Cardiac muscle cell (in vitro differentiated cells and primary cell): ENCODE measurements around the gene ALS2CL. TPM values are rescaled to one million over a fixed set of nuclear protein-coding genes. Genes with fewer than 3 reads are reported as not detected.

ENCODE experiments used
- DNase-seq, 2 donors: peaks; one replicate each; pipeline versions ENCODE4 v3.0.0 to v3.0.0-alpha.2; 2010 to 2017; ENCODE audit warnings: low read depth in 1 of 2, low spot score in 1 of 2
- H3K27ac ChIP-seq: fragments of 200-600 bp; sonication (generic); 2 replicates; pipeline ENCODE4 v1.5.1; 2016
- H3K27me3 ChIP-seq: fragments of 200-600 bp; sonication (generic); 2 replicates; pipeline ENCODE4 v1.6.0; 2016; ENCODE audit warnings: control low read depth
- H3K36me3 ChIP-seq: fragments of 200-600 bp; sonication (generic); 2 replicates; pipeline ENCODE4 v1.5.1; 2016; ENCODE audit warnings: control low read depth
- H3K4me1 ChIP-seq: fragments of 200-600 bp; sonication (generic); 2 replicates; pipeline ENCODE4 v1.8.1; 2017; ENCODE audit warnings: low read depth, mild to moderate bottlenecking, mixed run types
- H3K4me3 ChIP-seq: fragments of 200-600 bp; sonication (generic); 2 replicates; pipeline ENCODE4 v1.5.1; 2016; ENCODE audit warnings: mild to moderate bottlenecking
- H3K9me3 ChIP-seq: fragments of 200-600 bp; sonication (generic); 2 replicates; pipeline ENCODE4 v1.5.1; 2017; ENCODE audit warnings: low read depth, mild to moderate bottlenecking, control low read depth
- CTCF ChIP-seq: IDR thresholded peaks from 2 replicates; pipeline ENCODE4 v1.5.1; 2012; ENCODE audit warnings: low read depth, mild to moderate bottlenecking, low read length
- polyA plus RNA-seq: library from polyadenylated mRNA; unstranded; fragments of >200 nt; fragmentation: Nextera tagmentation; extraction: Ambion mirVana; gene quantifications from 2 replicates; pipeline ENCODE4 v1.2.1, GENCODE V29; 2016
- total RNA-seq: library from RNA; depleted of rRNA; stranded (reverse); fragments of >200 nt; gene quantifications from 2 replicates; pipeline ENCODE4 v1.2.3, GENCODE V29; 2016

The ALS2CL gene
- total and polyA plus RNA-seq, 2 experiments from 2014 or later = 2.2 to 11.4 TPM

- no peak overlapping the region for H3K4me3 ChIP-seq
- no peaks in the 10 kb centered on the region for H3K9me3 ChIP-seq
- H3K27ac ChIP-seq = no peak overlapping the region
- TF ChIP-seq CTCF = no peak
- H3K27me3 ChIP-seq = no peaks in the 10 kb centered on the region
- no peaks in the 10 kb centered on the region for H3K36me3 ChIP-seq
- DNase-seq = peak; percentile 23 to 37
- H3K4me1 ChIP-seq = peaks cover 11% of the 10 kb centered on the region
Measured at GRCh38 chr3:46662771-46663551, 30.5 kb downstream of the ALS2CL start.

GRCh38 chr3:46661776-46662766, 31.4 kb downstream of the ALS2CL start:
- Histone ChIP-seq H3K36me3 (no peaks in the 10 kb centered on the region), H3K27me3 (no peaks in the 10 kb centered on the region), H3K9me3 (no peaks in the 10 kb centered on the region), H3K27ac (no peak overlapping the region), H3K4me3 (no peak overlapping the region), H3K4me1 (peaks cover 11% of the 10 kb centered on the region)
- DNase-seq = no peak
- no peak for TF ChIP-seq CTCF

- Histone ChIP-seq H3K4me1 (peaks cover 11% of the 10 kb centered on the region), H3K9me3 (no peaks in the 10 kb centered on the region), H3K27ac (no peak overlapping the region), H3K36me3 (no peaks in the 10 kb centered on the region), H3K27me3 (no peaks in the 10 kb centered on the region), H3K4me3 (no peak overlapping the region)
- DNase-seq = no peak
- no peak for TF ChIP-seq CTCF
Measured at GRCh38 chr3:46660543-46661523, 32.6 kb downstream of the ALS2CL start.

- Histone ChIP-seq H3K27ac (no peak overlapping the region), H3K9me3 (no peaks in the 10 kb centered on the region), H3K27me3 (no peaks in the 10 kb centered on the region), H3K36me3 (no peaks in the 10 kb centered on the region), H3K4me3 (no peak overlapping the region), H3K4me1 (peaks cover 11% of the 10 kb centered on the region)
- TF ChIP-seq CTCF = no peak
- DNase-seq = no peak
Measured at GRCh38 chr3:46660003-46660402, 33.5 kb downstream of the ALS2CL start.

GRCh38 chr3:46659285-46659684, 34.2 kb downstream of the ALS2CL start:
- Histone ChIP-seq H3K9me3 (no peaks in the 10 kb centered on the region), H3K4me3 (no peak overlapping the region), H3K27ac (no peak overlapping the region), H3K27me3 (no peaks in the 10 kb centered on the region), H3K4me1 (peaks cover 11% of the 10 kb centered on the region), H3K36me3 (no peaks in the 10 kb centered on the region)
- DNase-seq = no peak
- TF ChIP-seq CTCF = no peak
